ENCODE measurements around the gene PSMD6. TPM values are rescaled to one million over a fixed set of nuclear protein-coding genes. Genes with fewer than 3 reads are reported as not detected.

The PSMD6 gene
- total RNA-seq (2014; rRNA removed; shearing (Covaris generic); ENCODE audit: low replicate concordance), result 66.0 and 93.7 TPM in 2 replicates

- Histone ChIP-seq H3K36me3 (peaks cover 35% of the 10 kb centered on the region), H3K4me3 (peak within 1 kb of the TSS; percentile 85), H3K9me3 (no peaks in the 10 kb centered on the region), H3K27me3 (no peaks in the 10 kb centered on the region)
- peak; percentile 79 for DNase-seq
These were observed at the start of gene PSMD6 for GRCh38 chr3:64023187-64023860. PSMD6 (minus strand) TSS chr3:64023494; CDS start chr3:64023419, 75 bp downstream.

GRCh38 chr3:64072126-64072525 lies 48.8 kb upstream of the PSMD6 start:
- Histone ChIP-seq H3K9me3 (no peaks in the 10 kb centered on the region), H3K4me3 (no peak overlapping the region)
- no peak for DNase-seq

GRCh38 chr3:64070704-64071103 lies 47.4 kb upstream of the PSMD6 start:
- Histone ChIP-seq H3K9me3 (no peaks in the 10 kb centered on the region), H3K36me3 (no peaks in the 10 kb centered on the region), H3K4me3 (no peak overlapping the region), H3K27me3 (no peaks in the 10 kb centered on the region)
- no peak for DNase-seq

More at GRCh38 chr3:64072126-64072525, 48.8 kb upstream of the PSMD6 start:
- H3K36me3 ChIP-seq, result no peaks in the 10 kb centered on the region
- no peaks in the 10 kb centered on the region for H3K27me3 ChIP-seq

- DNase-seq, result peak; percentile 16
- no peak overlapping the region for H3K4me3 ChIP-seq
- no peaks in the 10 kb centered on the region for H3K27me3 ChIP-seq
- no peaks in the 10 kb centered on the region for H3K9me3 ChIP-seq
- no peaks in the 10 kb centered on the region for H3K36me3 ChIP-seq
These were observed 44.4 kb upstream of the PSMD6 start for GRCh38 chr3:64067506-64068346.

GRCh38 chr3:64064804-64065203 lies 41.5 kb upstream of the PSMD6 start:
- no peak for DNase-seq

GRCh38 chr3:64063983-64064438 lies 40.7 kb upstream of the PSMD6 start:
- Histone ChIP-seq H3K27me3 (no peaks in the 10 kb centered on the region), H3K4me3 (no peak overlapping the region)

More at GRCh38 chr3:64064804-64065203, 41.5 kb upstream of the PSMD6 start:
- Histone ChIP-seq H3K36me3 (no peaks in the 10 kb centered on the region), H3K9me3 (no peaks in the 10 kb centered on the region), H3K27me3 (no peaks in the 10 kb centered on the region), H3K4me3 (no peak overlapping the region)

GRCh38 chr3:64063207-64063982 lies 40.1 kb upstream of the PSMD6 start:
- Histone ChIP-seq H3K27me3 (no peaks in the 10 kb centered on the region), H3K4me3 (no peak overlapping the region), H3K36me3 (no peaks in the 10 kb centered on the region), H3K9me3 (no peaks in the 10 kb centered on the region)
- DNase-seq, result no peak

More at GRCh38 chr3:64063983-64064438, 40.7 kb upstream of the PSMD6 start:
- Histone ChIP-seq H3K36me3 (no peaks in the 10 kb centered on the region), H3K9me3 (no peaks in the 10 kb centered on the region)
- no peak for DNase-seq

- no peaks in the 10 kb centered on the region for H3K27me3 ChIP-seq
These were observed 38.3 kb upstream of the PSMD6 start for GRCh38 chr3:64061628-64062027.

GRCh38 chr3:64059484-64060175 lies 36.3 kb upstream of the PSMD6 start:
- no peaks in the 10 kb centered on the region for H3K27me3 ChIP-seq
- H3K36me3 ChIP-seq, result no peaks in the 10 kb centered on the region
- no peak overlapping the region for H3K4me3 ChIP-seq
- no peak for DNase-seq
- no peaks in the 10 kb centered on the region for H3K9me3 ChIP-seq

More at GRCh38 chr3:64061628-64062027, 38.3 kb upstream of the PSMD6 start:
- no peak overlapping the region for H3K4me3 ChIP-seq
- H3K9me3 ChIP-seq, result no peaks in the 10 kb centered on the region
- no peaks in the 10 kb centered on the region for H3K36me3 ChIP-seq
- no peak for DNase-seq

- DNase-seq, result no peak
- H3K4me3 ChIP-seq, result no peak overlapping the region
- H3K9me3 ChIP-seq, result no peaks in the 10 kb centered on the region
- no peaks in the 10 kb centered on the region for H3K36me3 ChIP-seq
- H3K27me3 ChIP-seq, result no peaks in the 10 kb centered on the region
These were observed 35.3 kb upstream of the PSMD6 start for GRCh38 chr3:64058566-64058965.

- H3K4me3 ChIP-seq, result no peak overlapping the region
- H3K9me3 ChIP-seq, result no peaks in the 10 kb centered on the region
- DNase-seq, result no peak
- H3K27me3 ChIP-seq, result no peaks in the 10 kb centered on the region
- no peaks in the 10 kb centered on the region for H3K36me3 ChIP-seq
These were observed 33.9 kb upstream of the PSMD6 start for GRCh38 chr3:64057231-64057630.

- Histone ChIP-seq H3K4me3 (no peak overlapping the region), H3K9me3 (no peaks in the 10 kb centered on the region), H3K36me3 (no peaks in the 10 kb centered on the region), H3K27me3 (no peaks in the 10 kb centered on the region)
- DNase-seq, result no peak
These were observed 33.4 kb upstream of the PSMD6 start for GRCh38 chr3:64056606-64057180.

- Histone ChIP-seq H3K4me3 (no peak overlapping the region), H3K36me3 (no peaks in the 10 kb centered on the region), H3K9me3 (no peaks in the 10 kb centered on the region), H3K27me3 (no peaks in the 10 kb centered on the region)
- no peak for DNase-seq
These were observed 31.8 kb upstream of the PSMD6 start for GRCh38 chr3:64055076-64055475.

GRCh38 chr3:64054488-64054887 lies 31.2 kb upstream of the PSMD6 start:
- no peak for DNase-seq
- no peak overlapping the region for H3K4me3 ChIP-seq
- no peaks in the 10 kb centered on the region for H3K36me3 ChIP-seq
- H3K9me3 ChIP-seq, result no peaks in the 10 kb centered on the region
- no peaks in the 10 kb centered on the region for H3K27me3 ChIP-seq

GRCh38 chr3:64053581-64053980 lies 30.3 kb upstream of the PSMD6 start:
- Histone ChIP-seq H3K9me3 (no peaks in the 10 kb centered on the region), H3K4me3 (no peak overlapping the region), H3K36me3 (no peaks in the 10 kb centered on the region), H3K27me3 (no peaks in the 10 kb centered on the region)
- DNase-seq, result no peak

- Histone ChIP-seq H3K4me3 (no peak overlapping the region), H3K9me3 (no peaks in the 10 kb centered on the region), H3K36me3 (no peaks in the 10 kb centered on the region), H3K27me3 (no peaks in the 10 kb centered on the region)
- no peak for DNase-seq
These were observed 29.8 kb upstream of the PSMD6 start for GRCh38 chr3:64053117-64053516.
